ENCODE results near the gene MVB12A.

The MVB12A gene

DNA sequence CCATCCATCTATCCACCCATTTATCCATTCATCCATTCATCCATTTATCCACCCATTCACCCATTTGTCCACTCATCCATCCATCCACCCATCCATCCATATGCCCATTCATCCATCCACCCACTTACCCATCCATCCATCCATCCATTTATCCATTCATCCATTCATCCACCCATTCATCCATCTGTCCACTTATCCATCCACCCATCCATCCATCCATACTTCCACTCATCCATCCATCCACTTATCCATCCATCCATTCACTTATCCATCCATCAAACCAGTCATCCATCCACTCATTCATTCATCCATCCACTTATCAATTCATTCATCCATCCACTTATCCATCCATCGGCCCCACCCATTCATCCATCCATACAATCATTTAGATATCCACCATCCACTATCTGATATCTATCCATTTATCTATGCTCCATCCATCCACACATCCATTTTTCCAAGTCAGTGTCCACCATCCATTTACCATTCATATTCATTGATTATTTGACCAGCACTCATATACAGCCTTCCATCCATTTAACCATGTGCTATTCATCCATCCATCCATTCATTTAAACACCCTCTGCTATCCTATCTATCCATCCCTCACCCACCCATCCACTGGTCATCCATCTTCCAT is 25.8 kb downstream of the MVB12A start:
- no peak for DNase-seq (ENCODE audit: low spot score)

DNA sequence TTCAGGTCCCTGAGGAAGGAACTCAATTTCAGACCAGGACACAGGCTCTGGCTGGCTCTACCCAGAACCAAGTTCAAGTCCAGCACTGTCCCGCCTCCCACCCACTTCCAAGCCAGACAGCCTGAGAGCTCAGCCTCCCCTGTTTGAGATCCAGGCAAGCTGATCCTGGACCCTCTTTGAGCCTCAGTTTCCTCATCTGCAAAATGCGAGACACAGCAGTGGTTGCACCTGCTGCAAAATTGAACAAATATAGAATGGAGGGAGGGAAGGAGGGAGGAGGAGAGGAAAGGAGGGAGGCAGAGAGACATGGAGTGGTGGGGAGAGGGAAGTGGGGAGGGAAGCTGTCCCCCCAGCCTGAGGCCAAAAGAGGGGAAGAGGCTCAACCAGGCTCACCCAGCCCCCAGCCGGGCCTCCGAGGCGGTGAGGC is 27.9 kb downstream of the MVB12A start:
- no peak for DNase-seq (ENCODE audit: low spot score)

DNA sequence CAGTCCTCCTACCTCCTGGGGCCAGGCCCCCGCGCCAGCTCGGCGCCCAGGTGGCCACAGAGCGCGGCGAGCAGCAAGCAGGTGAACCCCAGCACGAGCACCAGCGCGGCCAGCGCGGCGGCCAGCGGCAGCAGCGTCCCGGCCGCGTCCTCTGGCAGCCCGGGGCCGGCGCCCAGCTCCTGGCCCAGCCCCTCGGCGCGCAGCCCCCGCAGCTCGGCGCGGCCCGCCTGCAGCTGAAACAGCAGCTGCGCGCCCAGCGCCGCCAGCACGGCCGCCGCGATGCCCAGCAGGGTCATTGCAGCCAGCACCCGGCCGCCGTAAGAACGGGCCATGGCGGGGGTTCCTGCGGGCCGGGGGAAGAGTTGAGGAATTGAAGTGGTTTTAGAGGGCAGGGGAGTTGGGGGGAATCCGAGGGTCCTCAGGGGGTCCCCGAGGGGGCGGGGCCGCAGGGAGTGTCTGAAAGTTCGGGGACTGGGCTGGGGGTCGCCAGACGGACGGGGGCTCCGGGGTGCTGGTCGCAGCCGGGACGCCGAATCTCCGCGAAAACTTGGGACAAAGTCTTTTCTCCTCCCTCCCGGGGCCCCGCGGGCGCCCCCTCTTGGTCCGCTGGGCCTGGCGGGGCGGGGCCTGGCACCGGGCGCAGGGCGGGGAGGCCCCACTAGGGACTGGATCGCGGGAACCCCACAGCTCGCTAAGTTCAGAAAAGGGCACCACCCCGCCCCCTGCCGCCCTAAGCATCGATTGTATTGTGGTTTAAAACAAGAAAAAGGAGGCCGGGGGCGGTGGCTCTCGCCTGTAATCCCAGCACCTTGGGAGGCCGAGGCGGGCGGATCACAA is 28.5 kb downstream of the MVB12A start, which contains the start of gene TMEM221:
TSS of gene TMEM221 (minus strand) at position 538 of the 837 bp plus-strand sequence. CDS start at position 332, 206 bp downstream.
- DNase-seq (ENCODE audit: low spot score) = peak; percentile 50

DNA sequence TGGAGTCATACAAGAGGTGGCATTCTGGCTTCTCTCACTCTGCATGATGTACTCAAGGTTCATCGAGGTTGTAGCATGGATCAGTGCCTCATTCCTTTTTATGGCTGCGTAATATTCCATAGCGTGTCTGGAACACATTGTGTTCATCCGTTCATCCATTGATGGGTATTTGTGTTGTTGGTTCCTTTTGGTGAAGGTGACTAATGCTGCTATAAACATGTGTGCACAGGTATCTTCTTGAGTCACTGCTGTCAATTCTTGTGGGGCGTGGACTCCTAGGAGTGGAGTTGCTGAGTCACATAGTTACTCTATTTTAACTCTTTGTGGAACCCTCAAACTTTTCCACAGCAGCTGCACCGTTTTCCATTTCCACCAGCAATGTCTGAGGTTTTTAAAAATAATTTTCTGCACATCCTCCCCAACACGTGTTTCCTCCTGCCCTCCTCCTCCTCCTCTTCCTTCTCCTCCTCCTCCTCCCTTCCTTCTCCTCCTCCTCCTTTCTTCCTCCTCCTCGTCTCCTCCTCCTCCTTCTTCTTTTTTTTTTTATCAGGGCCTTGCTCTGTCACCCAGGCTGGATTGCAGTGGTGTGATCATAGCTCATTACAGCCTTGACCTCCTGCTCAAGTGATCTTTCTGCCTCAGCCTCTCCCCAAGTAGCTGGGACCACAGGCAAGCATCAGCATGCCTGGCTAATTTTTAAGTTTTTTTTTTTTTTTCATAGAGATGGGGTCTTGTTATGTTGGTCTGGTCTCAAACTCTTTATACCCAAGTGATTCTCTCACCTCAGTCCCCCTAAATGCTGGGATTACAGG is 30.6 kb downstream of the MVB12A start:
- peak; percentile 57 for DNase-seq (ENCODE audit: low spot score)

DNA sequence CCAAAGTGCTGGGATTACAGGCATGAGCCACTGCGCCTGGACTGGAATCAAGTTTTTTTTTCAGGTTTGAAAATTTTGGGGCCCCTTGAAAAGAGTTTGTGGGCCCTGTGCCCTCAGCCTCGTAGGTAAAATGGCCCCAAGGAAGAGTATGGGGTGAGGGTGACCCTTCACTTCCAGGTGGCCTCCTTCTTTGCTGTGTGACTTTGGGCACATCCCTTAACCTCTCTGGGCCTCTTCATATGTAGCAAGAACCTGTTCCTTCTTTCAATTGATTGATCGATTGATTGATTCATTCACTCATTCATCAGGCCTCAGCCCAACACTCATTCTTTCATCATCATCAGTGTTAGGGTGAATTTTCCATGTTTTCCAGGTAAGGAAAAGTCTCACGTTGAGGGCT is 32.0 kb downstream of the MVB12A start:
- DNase-seq (ENCODE audit: low spot score) = no peak

DNA sequence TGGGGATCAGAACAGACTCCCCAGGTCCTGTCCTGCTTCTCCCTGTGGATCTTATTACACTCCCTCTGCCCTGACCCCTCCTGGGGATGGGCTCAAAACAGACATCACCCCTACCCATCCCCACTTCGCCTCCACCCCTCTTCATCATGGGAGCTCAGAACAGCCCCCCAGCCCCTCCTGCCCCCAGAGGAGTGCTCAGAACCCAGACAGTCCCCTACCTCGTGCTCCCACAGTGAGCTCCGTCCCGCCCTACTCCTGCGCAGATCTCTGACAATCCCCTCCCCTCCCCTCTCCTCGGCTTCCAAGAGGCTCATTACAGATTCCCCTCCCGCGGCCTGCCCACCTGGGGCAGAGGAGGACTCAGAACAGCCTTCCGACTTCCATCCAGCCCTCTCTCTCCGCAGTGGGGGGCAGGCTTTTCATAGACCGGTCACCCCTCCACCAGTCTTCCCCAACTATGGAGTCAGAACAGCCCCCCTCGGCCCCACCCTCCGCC is 34.8 kb downstream of the MVB12A start:
- DNase-seq (ENCODE audit: low spot score) = no peak

DNA sequence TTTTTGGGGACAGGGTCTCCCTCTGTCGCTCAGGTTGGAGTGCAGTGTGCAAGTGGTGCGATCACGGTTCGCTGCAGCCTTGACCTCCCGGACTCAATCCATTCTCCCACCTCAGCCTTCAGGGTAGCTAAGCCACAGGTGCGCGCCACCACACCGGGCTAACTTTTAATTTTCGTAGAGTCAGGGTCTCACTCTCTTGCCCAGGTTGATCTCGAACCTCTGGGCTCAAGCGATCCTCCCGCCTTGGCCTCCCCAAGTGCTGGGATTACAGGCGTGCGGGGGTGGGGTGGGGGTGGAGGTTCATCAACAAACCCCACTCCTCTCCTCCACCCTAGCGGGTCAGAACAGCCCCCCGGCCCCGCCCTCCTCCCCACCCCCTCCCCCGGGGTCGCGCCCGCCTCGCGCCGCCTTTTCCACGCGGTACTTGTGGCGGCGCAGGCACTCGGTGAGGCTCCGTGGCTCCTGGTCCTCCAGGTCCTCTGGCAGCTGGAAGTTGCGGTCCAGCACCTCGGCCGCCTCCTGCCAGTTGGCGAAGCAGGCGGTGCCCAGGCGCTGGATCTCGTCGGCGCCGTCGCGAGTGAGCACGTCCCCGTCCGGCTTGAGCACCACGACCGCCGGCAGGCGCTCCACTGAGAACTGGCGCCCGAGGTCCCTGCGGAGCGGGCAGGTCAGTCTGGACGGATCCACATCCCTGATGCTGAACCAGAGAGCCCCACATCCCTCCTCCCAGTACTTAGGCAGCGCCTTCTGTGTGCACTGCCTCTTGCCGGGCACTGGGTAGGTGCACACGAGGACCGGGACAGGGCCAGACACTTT is 35.7 kb downstream of the MVB12A start:
- no peak for DNase-seq (ENCODE audit: low spot score)

DNA sequence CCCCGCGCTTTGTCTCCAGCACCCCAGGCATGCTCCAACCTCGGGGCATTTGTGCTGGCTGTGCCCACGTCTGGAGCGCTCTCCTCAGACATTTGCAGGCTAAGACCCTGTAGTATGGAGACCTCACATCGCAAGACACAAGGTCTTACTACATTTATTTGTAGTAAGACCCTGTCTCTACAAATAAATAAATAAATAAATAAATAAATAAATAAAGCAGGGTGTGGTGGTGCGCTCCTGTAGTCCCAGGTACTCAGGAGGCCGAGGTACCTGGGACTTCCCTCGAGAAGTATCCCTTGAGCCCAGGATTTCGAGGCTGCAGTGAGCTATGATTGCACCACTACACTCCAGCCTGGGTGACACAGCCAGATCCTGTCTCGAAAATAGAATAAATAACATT is 36.3 kb downstream of the MVB12A start:
- DNase-seq (ENCODE audit: low spot score) = no peak

DNA sequence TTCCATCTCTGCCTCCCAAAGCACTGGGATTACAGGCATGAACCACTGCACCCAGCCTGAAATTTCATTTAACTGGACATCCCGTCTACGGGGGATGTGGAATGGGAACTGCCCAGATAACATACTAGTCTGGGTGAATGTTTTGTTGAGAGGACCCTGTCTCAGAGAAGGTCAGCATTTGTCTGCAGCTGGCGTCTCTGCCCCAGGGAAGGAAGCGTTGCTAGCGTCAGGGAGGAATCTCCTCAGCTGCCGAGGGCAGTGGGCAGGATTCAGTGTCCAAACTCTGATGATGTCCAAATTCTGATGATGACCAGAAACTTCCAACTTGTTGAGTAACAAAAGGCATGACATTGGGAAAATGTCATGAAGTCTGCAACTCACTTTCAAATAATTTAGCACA is 37.8 kb downstream of the MVB12A start:
- DNase-seq (ENCODE audit: low spot score) = no peak

DNA sequence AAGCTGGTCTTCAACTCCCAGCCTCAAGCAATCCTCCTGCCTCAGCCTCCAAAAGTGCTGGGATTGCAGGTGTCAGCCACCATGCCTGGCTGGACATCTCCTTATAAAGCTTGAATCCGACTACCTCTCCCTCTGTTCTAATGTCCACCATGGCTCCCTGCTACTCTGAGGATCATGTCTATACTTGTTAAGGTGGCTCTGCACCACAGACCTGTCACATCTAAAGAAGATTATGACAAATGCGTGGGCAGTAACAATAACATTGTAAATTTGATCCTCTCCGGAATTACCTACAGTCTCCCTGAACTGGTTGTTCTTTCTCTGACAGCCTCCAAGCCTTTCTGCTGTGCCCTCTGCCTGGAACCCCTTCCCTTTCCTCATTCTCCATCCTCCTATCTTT is 39.1 kb downstream of the MVB12A start:
- DNase-seq (ENCODE audit: low spot score) = no peak

DNA sequence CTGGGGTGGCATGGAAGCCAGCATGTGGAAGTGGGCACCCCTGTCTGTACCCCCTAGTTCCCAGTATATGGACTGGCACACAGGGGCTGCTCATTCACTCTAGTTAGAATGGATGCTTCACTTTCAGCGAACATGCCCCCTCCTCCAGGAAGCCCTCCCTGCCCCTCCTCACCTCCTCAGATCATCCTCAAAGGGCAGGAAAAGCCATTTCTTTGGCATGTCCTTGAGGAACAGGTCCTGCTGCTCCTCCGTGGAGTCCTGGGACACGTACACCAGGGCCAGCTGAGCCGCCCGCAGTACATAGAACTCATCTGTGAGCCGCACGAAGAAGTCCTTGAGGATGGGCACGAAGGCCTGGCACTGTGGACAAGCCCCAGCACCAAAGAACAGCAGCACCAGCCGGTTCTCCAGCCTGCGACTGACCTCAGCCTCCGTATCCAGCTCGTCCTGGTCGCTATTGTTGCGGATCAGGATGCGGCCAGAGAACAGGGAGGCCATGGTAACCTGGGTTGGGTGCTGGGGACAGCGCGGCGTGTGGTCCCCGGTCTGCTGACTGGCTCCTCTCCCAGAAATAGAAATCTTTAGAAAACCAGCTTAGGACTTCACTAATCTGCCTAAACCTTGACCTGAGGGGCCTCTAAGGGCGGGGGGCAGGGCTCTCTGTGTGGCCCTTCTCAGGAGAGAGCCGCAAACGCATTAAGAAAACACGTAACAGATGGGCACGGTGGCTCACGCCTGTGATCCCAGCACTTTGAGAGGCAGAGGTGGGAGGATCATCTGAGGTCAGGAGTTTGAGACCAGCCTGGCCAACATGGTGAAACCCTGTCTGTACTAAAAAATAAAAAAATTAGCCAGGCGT is 40.8 kb downstream of the MVB12A start, which contains the start of gene NXNL1:
TSS of gene NXNL1 (minus strand) at position 555 of the 859 bp plus-strand sequence. CDS start at position 498, 57 bp downstream.
- no peak for DNase-seq (ENCODE audit: low spot score)

DNA sequence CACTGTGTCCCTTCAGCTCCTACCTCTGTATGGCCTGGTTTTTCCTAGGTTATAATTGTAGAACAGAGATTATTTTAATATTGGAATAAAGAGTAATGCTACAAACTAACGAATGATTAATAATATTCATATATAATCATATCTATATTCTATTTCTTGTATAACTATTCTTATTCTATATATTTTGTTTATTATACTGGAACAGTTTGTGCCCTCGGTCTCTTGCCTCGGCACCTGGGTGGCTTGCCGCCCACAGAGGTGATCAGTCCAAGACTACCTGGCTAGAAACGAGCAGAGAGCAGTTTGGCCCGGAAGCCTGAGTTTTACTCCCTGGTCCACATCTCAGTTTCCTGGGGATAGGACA is 46.6 kb downstream of the MVB12A start:
- no peak for DNase-seq (ENCODE audit: low spot score)

DNA sequence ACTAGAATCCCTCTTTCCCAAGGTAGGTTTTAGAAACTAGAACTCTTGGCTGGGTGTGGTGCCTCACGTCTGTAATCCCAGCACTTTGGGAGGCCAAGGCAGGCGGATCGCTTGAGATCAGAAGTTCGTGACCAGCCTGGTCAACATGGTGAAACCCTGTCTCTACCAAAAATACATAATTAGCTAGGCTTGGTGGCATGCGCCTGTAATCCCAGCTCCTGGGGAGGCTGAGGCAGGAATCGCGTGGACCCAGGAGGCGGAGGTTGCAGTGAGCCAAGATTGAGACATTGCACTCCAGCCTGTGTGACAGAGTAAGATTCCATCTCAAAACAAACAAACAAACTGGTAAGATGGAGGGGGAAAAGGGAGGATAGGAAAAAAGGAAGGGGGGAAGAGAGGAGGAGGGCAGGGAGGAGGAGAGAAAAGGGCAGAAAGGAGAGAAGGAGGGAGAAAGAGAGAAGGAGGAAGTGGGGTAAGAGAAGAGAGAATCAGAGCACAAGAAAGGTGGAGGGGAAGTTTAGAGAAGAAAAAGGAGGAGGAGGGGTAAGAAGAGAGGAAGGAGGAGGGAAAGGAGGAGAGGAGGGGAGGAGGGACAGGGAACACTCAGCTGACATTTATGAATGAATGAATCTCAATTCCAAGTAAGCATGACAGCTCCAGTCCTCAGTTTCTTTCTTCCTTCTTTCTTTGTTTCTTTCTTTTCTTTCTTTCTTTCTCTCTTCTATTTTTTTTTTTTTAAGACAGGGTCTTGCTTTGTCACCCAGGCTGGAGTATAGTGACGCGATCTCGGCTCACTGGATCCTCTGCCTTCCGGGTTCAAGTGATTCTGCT is 47.8 kb downstream of the MVB12A start:
- DNase-seq (ENCODE audit: low spot score) = no peak

DNA sequence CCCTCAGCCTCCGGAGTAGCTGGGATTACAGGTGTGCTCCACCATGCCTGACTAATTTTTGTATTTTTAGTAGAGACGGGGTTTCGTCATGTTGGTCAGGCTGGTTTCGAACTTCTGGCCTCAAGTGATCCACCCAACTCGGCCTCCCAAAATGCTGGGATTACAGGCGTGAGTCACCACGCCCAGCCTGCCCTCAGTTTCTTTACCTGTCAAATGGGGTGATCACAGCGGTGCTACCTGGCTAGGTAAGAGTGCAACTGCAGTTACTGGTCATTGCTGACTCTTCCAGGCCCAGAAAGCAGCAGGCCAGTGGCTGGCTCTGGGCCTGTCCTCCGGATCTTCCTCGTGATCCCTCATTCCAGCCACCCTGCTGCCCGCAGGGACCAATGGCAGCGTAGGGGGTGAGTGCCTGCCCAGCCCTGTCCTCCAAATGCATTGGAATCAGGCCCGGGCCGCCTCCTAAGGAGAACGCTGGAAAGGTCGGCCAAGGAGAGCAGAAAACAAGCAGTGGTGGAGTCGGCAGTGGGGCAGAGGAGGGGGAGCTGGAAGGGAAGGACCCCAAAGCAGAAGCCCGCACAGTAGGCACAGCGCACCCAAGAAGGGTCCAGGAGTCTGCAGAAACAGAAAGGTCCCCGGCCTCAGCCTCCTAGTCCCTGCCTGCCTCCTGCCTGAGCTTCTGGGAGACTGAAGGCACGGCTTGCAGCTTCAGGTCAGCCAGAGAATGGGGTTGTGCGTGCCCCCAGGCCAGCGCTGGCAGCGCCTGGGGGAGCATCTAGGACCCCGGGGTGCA is 48.6 kb downstream of the MVB12A start:
- no peak for DNase-seq (ENCODE audit: low spot score)

DNA sequence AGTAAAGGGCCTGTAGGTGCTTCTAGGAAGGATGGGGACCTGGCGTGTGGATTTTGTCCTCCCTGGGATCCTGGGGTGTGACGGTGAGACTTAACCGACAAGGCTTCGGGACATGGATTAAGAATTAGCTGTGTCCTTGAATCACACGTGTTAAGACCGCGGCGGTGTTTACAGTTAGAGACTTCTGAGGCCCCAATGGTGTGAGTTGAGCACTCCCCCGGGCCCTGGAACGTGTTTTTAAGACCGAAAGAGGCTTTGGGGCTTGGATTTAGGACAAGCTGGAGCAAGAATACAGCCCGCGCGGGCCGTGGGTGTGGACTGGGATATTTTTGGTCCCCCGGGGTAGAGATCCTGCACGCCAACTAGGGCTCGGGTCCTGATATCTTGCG is 49.2 kb downstream of the MVB12A start:
- no peak for DNase-seq (ENCODE audit: low spot score)

DNA sequence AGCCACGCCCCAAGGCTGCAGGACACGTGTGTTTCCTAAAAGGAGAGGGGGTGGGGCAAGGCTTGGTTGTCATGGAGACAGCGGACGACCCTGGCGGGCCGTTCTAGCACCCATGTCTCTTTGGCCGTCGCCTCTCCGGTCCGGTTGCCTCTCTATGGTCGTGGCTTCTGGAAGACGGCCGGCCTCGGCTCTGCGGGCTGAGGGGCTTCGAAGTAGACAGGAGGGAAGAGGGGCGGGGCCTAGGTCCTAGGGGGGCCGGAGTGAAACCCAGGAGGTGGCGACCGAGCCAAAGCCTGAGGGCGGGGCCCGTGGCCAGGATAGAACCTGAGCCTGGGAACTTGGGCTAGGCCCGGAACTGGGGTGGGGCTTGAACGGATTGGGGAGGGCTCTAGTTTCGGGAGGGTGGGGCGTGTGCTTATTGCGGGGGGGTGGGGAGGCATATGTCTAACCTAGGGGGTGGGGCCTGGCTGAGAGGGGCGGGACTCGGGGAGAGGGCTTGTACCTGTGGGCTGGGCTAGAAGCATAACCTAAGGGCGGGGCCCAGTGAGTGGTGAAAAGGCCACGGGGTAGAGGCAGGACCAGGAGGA is 49.7 kb downstream of the MVB12A start:
- peak; percentile 95 for DNase-seq (ENCODE audit: low spot score)

DNA sequence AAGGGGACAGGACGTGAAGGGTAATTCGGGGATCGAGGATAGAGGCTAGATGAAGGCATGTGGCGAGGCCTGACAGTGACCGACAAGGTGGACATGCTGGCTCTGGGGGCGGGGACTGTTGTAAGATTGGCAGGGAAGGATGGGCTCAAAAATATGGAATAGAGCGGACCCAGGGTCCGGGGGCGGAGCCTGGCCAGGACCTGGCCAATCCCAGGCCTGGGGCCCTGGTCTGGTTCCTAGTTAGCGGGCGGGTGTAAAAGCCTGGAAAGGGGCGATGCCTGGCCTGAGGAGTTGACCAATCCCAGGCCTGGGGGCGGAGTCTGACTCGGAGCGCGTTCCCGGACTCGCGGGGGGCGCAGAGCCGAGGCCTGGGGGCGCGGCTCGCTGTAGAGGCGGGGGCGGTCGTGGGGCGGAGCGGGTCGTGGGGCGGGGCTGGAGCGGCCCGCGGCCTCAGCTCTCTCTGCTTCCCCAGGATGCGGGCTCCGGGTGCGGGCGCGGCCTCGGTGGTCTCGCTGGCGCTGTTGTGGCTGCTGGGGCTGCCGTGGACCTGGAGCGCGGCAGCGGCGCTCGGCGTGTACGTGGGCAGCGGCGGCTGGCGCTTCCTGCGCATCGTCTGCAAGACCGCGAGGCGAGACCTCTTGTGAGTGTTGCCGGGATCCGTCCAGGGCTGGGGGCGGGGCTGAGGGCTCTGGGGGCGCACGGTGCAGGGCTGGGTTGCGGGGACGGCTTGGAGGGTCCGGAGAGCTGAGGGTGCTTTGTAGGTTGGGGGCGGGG is 50.4 kb downstream of the MVB12A start, which contains the start of gene SLC27A1:
TSS of gene SLC27A1 (plus strand) at position 457 of the 774 bp plus-strand sequence. CDS start at position 474, 17 bp downstream.
- DNase-seq (ENCODE audit: low spot score) = peak; percentile 93
